GM19193 (cell line): ENCODE results near the gene GALNT9.

Experiments
- POLR2A ChIP-seq: IDR thresholded peaks from 4 replicates; pipeline ENCODE4 v1.6.1; 2011; ENCODE audit not compliant: insufficient read depth, insufficient read length; ENCODE audit errors: extremely low read depth

Gene GALNT9

DNA sequence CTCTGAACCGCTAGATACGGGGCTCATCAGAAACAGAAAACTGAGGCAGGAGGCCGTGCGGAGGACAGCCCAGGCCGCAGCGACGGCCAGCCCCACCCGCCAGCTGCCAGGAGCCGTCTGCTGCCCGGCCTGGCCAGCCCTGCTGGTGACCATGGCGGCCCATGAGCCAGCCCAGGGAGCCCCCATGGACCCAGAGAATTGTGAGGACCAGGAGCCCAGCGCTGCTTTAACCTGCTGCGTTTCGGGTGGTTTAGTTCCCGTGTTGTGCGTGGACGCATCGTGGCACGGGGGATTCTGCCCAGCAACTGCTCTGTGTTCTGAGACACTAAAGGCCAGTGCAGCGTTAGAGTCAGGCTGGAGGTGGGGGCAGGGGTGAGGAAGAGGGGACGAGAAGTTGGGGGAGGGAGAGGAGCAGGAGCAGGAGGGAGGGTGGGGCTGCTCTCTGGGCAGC is 140.9 kb downstream of the GALNT9 start:
- no peak for TF ChIP-seq POLR2A

DNA sequence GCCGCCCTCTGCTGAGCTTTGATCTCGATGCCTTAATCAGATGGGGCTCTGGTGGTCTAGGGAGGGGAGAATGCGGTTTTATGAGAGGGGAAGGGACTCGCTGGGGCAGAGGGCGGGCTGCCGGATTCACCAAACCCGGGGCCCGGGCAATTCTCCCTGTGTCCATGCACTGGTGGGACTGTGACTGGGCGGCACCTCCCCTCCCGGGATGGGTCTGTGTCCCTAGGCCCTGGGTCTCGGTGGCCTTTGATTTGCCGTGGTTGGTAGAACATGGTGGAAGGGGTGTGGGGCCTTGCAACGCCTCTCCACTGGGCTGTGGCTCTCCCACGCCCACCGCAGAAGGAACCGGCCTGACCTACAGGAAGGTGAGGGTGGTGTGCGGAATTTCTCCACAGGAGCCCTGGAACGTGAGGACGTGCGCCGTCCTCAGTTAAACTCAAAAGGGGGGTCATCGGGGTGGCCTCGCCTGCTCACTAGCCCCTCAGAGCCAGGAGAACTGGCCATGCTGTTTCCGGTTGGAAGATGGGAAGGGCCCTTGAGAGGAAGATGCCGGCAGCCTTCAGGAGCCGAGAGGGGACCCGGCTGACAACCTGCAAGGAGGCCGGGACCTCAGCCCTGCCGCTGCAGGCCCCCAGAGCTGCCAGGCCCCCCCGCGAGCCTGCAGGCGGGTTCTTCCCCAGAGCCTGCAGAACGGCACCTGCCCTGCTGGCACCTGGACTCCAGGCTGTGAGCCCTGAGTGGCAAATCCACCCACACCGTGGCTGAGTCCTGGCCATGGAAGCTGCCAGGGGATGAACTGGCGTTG is 141.5 kb downstream of the GALNT9 start:
- no peak for TF ChIP-seq POLR2A

DNA sequence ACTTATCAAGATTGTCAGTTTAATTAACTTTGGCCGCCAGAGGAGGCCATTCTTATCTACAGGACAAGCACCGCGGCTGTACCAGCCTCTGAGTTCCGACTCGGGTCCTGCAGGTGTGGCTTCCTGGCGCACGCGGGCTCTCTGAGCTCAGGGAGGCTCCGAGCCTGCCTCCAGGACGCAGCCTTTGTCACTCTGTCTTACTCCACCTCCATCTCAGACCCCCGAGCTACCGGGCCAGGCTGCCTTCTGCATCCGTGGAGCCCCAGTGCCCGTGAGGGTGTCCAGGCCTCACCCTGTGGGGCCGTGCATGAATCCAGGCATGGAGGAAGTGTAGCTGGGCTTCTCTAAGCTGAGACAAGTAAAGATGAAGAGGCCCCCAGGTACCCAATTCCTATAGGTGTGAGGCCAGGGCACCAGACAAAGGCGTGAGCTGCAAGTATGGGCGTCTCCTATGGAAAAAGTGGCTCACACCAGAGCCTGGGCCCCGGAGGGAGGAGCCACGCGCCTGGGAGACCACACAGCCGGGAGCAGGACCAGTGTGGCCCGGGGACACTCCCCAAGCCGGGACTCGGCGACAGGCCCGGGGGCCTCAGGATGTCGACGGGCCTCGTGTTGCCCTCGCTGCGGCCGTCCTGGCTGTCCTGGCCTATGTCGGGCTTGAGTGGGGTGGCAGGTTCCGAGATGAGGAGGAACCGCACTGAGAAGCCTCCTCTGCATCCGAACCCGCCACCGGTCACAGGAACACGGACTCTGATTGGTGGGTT is 142.3 kb downstream of the GALNT9 start:
- no peak for TF ChIP-seq POLR2A

DNA sequence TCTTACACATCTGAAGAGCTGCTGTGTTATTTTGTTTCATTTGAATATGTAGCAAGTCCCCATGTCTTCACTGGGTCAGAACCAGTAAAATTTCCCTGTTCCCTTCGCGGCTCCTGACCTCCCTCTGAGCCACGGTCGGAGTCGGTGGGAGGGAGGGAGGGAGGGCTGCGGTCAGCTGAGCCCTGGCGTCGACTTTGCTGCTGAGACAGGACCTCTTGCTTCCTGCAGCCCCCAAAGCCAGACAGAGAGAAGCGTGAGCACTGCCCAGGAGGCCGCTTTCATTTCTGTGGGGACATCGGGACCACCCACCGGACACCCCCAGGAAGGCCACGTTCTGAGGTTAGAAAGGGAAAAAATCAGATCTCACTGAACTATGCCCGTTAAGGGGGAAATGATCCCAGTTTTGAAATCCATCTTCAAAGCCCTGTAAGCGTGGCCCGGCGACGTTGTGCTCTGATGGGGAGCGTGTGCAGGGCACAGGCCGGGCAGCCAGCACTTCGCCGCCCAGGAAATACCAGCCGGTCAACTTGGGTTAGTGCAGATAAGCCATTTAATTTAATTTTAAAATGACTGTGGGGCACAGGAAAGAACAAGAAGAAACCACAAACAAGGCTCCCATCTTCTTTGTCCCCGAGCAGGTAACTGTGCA is 143.1 kb downstream of the GALNT9 start:
- no peak for TF ChIP-seq POLR2A

DNA sequence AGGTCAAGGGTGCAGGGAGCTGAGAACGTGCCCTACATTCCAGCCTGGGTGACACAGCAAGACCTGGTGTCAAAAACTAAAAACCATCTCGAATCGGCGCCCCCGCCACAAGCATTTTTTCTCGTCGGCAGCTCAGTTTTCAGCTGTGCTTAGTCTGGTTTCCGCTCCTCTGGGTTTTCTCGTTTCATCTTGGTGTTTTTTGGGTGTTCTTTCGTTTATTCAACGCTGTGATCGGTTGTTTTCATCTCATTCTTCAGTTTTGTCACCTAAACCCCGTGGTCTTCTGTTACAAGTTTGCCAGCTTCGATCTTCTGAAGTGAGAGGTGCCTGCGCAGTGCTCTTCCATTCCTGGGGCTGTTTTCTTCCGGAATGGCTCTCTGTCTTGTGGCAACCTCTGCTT is 143.7 kb downstream of the GALNT9 start:
- no peak for TF ChIP-seq POLR2A

DNA sequence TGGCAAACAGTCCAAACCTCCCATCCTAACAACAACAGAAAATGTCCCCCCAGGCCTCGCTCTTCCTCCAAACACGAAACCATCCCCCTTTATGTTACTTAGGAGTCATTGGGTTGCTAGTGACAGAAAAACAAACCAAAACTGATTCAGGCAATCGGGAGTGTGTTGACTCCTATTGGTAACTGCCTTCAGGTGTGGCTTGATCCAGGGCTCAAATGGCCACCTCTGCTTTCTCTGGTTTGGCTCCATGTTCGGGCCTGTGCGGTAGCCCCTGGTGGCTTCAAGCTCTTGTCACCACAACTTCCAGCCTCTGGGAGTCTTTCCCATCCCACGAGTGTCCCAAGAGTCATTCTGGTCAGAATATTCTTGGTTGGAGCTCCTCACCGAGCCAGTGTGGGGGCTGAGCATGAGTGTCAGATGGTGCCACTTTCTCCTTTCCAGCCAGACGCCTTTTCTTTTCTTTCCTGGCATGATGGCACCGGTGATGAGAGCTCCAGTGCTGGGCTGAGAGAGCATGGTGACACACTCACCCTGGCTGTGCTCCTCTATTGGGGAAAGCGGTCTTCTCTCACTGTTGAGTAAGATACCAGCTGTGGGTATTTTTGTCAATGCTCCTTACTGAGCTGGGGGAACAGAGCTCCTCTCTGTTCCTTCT is 146.6 kb downstream of the GALNT9 start:
- TF ChIP-seq POLR2A, result no peak

DNA sequence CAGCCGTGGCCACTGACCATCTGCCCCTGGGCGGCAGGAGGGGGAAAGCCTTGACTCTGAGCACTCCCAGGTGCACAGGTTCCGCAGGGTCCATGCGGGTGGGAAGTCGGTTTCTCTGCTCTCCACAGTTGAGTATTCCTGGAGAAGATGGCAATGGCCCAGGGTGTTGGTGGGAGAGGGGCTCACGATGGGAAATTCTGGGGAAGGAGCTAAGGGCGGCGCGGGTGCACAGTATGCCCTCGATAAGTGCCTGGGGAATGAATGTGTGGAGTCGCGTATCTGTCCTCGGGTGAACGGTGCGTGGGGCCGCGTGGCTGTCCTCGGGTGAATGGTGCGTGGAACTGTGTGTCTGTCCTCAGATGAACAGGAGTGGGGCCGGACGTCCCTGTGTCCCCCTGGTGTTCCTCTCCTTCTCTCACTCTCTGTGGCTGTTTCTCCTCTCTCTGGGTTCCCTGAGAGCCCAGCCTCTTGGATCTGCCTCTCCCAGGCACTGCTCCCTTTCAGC is 147.1 kb downstream of the GALNT9 start:
- TF ChIP-seq POLR2A, result no peak

DNA sequence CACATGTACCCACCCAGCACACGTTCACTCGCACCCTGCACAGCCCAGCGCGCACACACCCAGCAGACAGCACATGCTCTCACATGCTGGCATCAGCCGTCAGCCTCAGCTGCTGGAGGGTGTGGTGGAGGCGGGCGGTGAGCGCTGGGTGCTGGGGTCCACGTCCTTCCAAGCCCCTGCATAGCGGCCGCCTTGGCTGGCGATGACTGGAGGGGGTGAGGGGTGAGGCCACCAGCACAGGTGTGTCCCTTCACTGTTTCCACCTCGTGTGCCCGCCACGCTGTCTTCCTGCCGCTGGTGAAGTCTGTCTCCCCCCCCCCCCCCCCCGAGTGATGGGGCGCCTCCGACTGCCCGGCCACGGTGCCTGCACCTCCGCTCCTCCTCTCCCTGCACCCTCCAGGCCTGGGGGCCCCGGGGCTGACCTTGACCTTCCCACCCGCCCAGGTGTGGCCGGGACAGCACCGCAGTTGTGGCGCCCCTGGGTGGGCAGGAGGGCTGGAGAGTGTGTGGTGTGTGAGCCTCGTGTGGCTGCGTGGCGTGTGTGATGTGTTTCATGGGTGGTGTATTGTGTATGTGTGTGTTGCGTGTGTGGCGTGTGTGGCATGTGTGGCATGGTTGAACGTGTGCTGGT is 147.7 kb downstream of the GALNT9 start:
- TF ChIP-seq POLR2A, result no peak

DNA sequence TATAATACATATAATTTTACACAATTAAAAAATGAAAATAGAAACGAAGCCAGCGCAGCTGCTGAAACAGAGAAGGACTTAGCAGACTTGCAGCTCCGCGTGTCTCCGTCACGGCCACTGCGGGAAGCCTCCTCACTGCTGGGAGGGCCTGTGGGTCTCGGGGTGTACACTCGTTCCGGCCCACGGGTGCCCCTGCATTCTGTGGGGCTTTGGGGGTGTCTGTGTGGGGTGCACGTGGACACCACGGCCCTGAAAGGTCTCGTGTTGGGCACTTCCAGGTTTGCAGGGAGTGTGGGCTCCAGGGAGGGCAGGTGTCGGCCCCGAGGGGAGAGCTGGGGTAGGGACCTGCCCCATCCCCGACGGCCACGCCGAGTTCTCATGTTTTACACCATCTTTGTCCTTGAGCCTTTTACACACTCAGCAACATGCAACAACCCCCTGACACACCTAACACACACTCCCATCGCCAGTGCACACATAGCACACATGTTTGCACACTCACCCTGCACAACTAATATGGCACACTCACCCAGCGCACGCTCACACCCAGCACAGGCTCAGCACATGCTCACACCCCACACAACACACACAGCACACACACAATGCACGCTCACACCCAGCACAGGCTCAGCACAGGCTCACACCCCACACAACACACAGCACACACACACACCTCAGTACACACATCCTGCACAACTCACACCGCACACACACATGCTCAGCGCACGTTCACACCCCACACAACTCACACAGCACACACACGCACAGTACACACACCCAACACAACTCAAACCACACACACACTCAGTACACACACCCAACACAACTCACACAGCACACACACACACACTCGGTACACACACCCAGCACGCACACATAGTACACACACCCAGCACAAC is 148.5 kb downstream of the GALNT9 start:
- no peak for TF ChIP-seq POLR2A

DNA sequence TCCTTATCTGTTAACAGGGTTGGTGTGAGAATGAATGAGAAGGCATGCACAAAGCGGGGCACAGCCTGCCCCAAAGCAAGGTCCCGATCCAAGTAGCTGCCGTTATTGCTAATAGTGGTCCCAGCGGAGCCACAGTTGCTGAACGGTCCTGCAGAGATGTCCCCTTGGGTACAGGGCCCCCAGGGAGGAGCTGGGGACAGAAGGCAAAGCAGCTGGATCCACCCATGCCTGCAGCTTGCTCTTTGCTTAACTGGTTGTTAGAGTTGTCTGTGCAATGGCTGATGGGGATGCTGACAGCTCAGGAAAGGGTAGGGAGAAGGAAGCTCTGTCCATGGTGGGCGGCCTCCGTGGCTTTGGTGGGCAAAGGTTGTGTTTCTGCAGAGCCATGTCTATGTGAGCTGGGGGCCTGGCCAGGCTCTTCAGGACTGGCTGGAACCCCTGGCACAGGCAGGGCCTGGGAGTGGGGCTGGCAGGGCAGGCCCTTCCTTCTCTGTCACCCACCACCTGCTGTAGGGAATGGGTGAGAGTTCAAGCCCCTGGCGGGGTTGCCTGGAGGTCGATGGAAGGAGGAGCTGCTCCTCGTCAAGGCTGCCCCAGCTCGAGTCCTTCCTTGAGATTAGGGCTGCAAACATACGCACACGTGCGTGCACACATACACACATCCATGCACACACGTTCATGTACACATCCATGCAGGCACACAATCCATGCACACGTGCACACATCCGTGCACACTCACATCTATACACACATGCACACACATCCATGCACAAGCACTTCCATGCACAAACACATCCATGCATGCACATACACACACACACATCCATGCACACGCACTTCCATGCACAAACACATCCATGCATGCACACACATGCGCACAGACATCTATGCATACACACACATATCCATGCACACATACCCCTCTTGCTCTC is 149.7 kb downstream of the GALNT9 start:
- TF ChIP-seq POLR2A, result no peak

DNA sequence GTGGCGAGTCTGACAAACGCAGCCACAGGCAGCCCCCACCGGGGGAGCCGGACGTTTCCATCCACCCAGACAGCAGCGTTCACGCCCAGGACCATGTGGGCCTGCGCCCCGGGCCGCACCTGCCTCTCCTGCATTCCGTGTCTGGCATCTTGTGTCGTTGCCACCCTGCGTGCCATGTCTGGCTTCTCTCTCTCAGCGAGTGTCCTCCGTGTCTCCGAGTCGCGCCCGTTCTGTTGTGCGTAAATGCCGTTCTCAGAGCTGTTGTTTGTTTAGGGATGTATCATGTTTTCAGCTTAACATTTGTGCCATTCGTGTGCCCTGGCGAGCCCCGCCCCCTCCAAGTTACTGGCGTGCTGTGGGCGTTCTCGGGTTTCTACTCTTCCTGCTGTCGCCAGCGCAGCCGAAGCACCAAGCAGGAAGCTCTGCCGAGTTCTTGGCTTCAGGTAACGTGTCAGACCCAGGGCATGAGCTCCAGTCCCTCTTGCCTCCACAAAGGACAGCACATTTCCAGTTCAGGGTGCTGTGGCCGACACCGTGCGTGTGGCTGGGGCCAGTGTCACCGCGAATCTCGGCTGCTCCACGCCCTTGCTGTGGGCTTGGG is 150.5 kb downstream of the GALNT9 start:
- TF ChIP-seq POLR2A, result no peak

DNA sequence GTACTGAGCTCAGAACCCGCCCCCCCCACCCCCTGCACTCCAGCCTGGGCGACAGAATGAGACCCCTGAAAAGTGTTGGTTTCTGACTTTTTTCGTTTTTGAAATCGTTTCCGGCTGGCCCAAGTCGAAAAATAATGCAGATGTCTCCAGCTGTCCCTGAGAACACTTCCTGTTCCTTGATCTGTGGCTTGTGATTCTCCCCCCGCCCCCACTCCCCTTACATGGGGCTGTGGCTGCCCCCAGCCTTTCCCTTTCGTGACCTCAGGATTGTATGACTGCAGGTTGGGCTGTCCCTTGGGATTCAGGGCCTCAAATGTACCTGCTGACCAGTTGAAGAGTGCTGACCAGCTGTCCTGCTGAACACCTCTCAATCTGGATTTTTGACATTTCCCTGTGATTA is 151.1 kb downstream of the GALNT9 start:
- no peak for TF ChIP-seq POLR2A
